NCI-H146 treated with DMSO at 0.1 percent for 48 hours (cell line): ENCODE results near the gene ARHGAP20.

Source experiments
- DNase-seq: peaks from one replicate; lab custom pipeline; 2025; ENCODE audit not compliant: unreplicated experiment; lab: John Stamatoyannopoulos, UW

ARHGAP20 gene

GRCh38 chr11:110529043-110529442 lies 183.2 kb downstream of the ARHGAP20 start:
- DNase-seq, result no peak

GRCh38 chr11:110527146-110527545 lies 185.1 kb downstream of the ARHGAP20 start:
- DNase-seq, result no peak
